Endothelial cell of umbilical vein (primary cell): ENCODE data around the gene R3HDM1. TPM values are rescaled to one million over a fixed set of nuclear protein-coding genes. Genes with fewer than 3 reads are reported as not detected.

ENCODE experiments used
- BruUV-seq: library from RNA; stranded (reverse); fragments of 400-500 nt; replicated peaks from 2 replicates; lab custom pipeline; 2021; lab: Mats Ljungman, UMichigan
- CTCF ChIA-PET: fragments of 300-600, 350-600 bp; sonication (Branson Sonifier 250); formaldehyde crosslinking; loops from one replicate; lab custom pipeline; 2021; ENCODE audit warnings: antibody characterized with exemption, inconsistent platforms; lab: Charles Lee
- POLR2A ChIA-PET: fragments of 300-600, 350-600 bp; sonication (Branson Sonifier 250); formaldehyde crosslinking; loops from one replicate; lab custom pipeline; 2021; ENCODE audit warnings: antibody characterized with exemption, inconsistent platforms; lab: Charles Lee
- DNase-seq: peaks from one replicate; pipeline ENCODE4 v3.0.0-alpha.2; 2011; ENCODE audit warnings: low read depth, low spot score
- FAIRE-seq: peaks from 2 replicates; lab custom pipeline; 2011; peaks lifted over from hg19 to GRCh38; lab: Jason Lieb, UNC
- H2AFZ ChIP-seq: 2 replicates; pipeline ENCODE4 v1.6.0; 2012; ENCODE audit warnings: low read depth, low read length, control low read depth, inconsistent platforms
- H3K27ac ChIP-seq: 2 replicates; pipeline ENCODE4 v1.5.1; 2011; ENCODE audit warnings: low read depth, mild to moderate bottlenecking, control low read depth, low read length, moderate library complexity; ENCODE audit not compliant: insufficient read depth
- H3K27me3 ChIP-seq, 2 experiments: 2 replicates each; pipeline versions ENCODE4 v1.6.0 to v1.6.1; 2011; ENCODE audit warnings: low read length in 2 of 2, mixed read lengths in 1 of 2; ENCODE audit not compliant: control insufficient read depth in 2 of 2, insufficient read depth in 2 of 2
- H3K36me3 ChIP-seq, 2 experiments: 2 replicates in 1 of 2; 3 replicates in 1 of 2; pipeline ENCODE4 v1.5.1; 2011; ENCODE audit warnings: low read length in 2 of 2, mild to moderate bottlenecking in 1 of 2, moderate library complexity in 1 of 2; ENCODE audit not compliant: control insufficient read depth in 2 of 2, insufficient read depth in 2 of 2; ENCODE audit errors: extremely low read depth in 1 of 2
- H3K4me1 ChIP-seq: 3 replicates; pipeline ENCODE4 v1.5.1; 2011; ENCODE audit warnings: mild to moderate bottlenecking, low read length; ENCODE audit not compliant: control insufficient read depth, insufficient read depth; ENCODE audit errors: extremely low read depth
- H3K4me2 ChIP-seq: 2 replicates; pipeline ENCODE4 v1.6.1; 2011; ENCODE audit warnings: low read length, control low read depth, mixed read lengths; ENCODE audit not compliant: insufficient read depth
- H3K4me3 ChIP-seq, 3 experiments: fragments of 200-600 bp in 1 of 3; sonication (generic), shearing (Covaris generic) in 1 of 3; replicated peaks in 1 of 3; 2 replicates each; pipeline ENCODE4 v1.5.1; 2011 to 2016; ENCODE audit warnings: control low read depth in 3 of 3, low read length in 3 of 3, mild to moderate bottlenecking in 2 of 3, inconsistent platforms in 1 of 3, low read depth in 1 of 3, moderate library complexity in 1 of 3; ENCODE audit not compliant: insufficient read depth in 1 of 3
- H3K79me2 ChIP-seq: 2 replicates; pipeline ENCODE4 v1.6.0; 2012; ENCODE audit warnings: low read length, inconsistent platforms; ENCODE audit not compliant: control insufficient read depth, insufficient read depth
- H3K9ac ChIP-seq: replicated peaks from 2 replicates; pipeline ENCODE3; 2011; ENCODE audit warnings: low read length, control low read depth; ENCODE audit not compliant: insufficient read depth; ENCODE audit errors: extremely low read depth
- H3K9me1 ChIP-seq: replicated peaks from 3 replicates; pipeline ENCODE4 v1.6.0; 2011; ENCODE audit warnings: mild to moderate bottlenecking, low read length; ENCODE audit not compliant: control insufficient read depth, insufficient read depth; ENCODE audit errors: extremely low read depth
- H3K9me3 ChIP-seq: replicated peaks from 2 replicates; pipeline ENCODE4 v1.5.1; 2012; ENCODE audit warnings: low read length, inconsistent platforms; ENCODE audit not compliant: control insufficient read depth, insufficient read depth
- H4K20me1 ChIP-seq: replicated peaks from 2 replicates; pipeline ENCODE3; 2011; ENCODE audit warnings: mild to moderate bottlenecking, low read length; ENCODE audit not compliant: control insufficient read depth, insufficient read depth; ENCODE audit errors: extremely low read depth
- CTCF ChIP-seq, 2 donors: IDR thresholded peaks; 1 replicate in 1 of 2; 2 replicates in 1 of 2; pipeline ENCODE4 v1.5.1; 2011; ENCODE audit warnings: low read length in 2 of 2, mild to moderate bottlenecking in 2 of 2, moderate library complexity in 2 of 2, control low read depth in 1 of 2, inconsistent platforms in 1 of 2, low read depth in 1 of 2; ENCODE audit not compliant: insufficient read depth in 1 of 2; ENCODE audit errors: extremely low read depth in 1 of 2
- EZH2 ChIP-seq: IDR thresholded peaks from 2 replicates; pipeline ENCODE4 v1.6.1; 2012; ENCODE audit warnings: borderline replicate concordance, low read depth, mild to moderate bottlenecking, moderate library complexity, low read length, inconsistent platforms; ENCODE audit not compliant: severe bottlenecking
- FOS ChIP-seq: IDR thresholded peaks from 2 replicates; pipeline ENCODE4 v1.6.1; 2011; ENCODE audit warnings: mild to moderate bottlenecking, low read length, moderate library complexity, borderline replicate concordance; ENCODE audit not compliant: insufficient read depth
- GATA2 ChIP-seq: IDR thresholded peaks from 2 replicates; pipeline ENCODE4 v1.7.0; 2011; ENCODE audit warnings: low read depth, mild to moderate bottlenecking, moderate library complexity, mixed read lengths, low read length; ENCODE audit not compliant: insufficient read length, insufficient read depth
- JUN ChIP-seq: IDR thresholded peaks from 2 replicates; pipeline ENCODE4 v1.6.1; 2011; ENCODE audit warnings: borderline replicate concordance, low read depth; ENCODE audit not compliant: insufficient read length, insufficient read depth
- MAX ChIP-seq: IDR thresholded peaks from 2 replicates; pipeline ENCODE4 v1.6.1; 2011; ENCODE audit not compliant: insufficient read depth, insufficient read length
- MYC ChIP-seq: IDR thresholded peaks from one replicate; pipeline ENCODE4 v1.6.1; 2011; ENCODE audit warnings: mild to moderate bottlenecking, low read depth, low read length
- POLR2A ChIP-seq: IDR thresholded peaks from 2 replicates; pipeline ENCODE4 v1.6.1; 2012; ENCODE audit warnings: low read depth, mild to moderate bottlenecking, control low read depth, low read length
- POLR2AphosphoS5 ChIP-seq: IDR thresholded peaks from 2 replicates; pipeline ENCODE4 v1.6.1; 2012; ENCODE audit warnings: low read depth, mild to moderate bottlenecking, control low read depth, low read length, moderate library complexity; ENCODE audit not compliant: insufficient read depth
- dilution Hi-C: fragments of 300-500 bp; cut with MboI; formaldehyde crosslinking; loops from one replicate; pipeline ENCODE4 v1.15.0; 2019; ENCODE audit warnings: low sequenced_read_pairs; ENCODE audit not compliant: extremely low pct_ligation_motif_present
- intact Hi-C: fragments of 100-400 bp; cut with micrococcal nuclease; formaldehyde crosslinking; loops from one replicate; pipeline ENCODE4 v1.10.0; 2022
- polyA plus RNA-seq, 4 experiments: library from polyadenylated mRNA; depleted of rRNA in 3 of 4; stranded (reverse) in 3 of 4; unstranded in 1 of 4; fragments of >200 nt; gene quantifications; 2 replicates each; pipeline versions ENCODE4 v1.2.1 to v1.2.3, GENCODE V29; 2011 to 2012; ENCODE audit warnings: missing spikeins in 1 of 4
- total RNA-seq: library from RNA; stranded (reverse); gene quantifications from 2 replicates; pipeline ENCODE4 v1.2.3, GENCODE V29; 2021

Gene R3HDM1
- total and polyA plus RNA-seq, 2 donors (not counting 3 experiments of a cell fraction or from before 2014, with no cell fraction given): 36.6 to 61.8 TPM

GRCh38 chr2:135733045-135733444 is 201.8 kb downstream of the R3HDM1 start:
- no peak overlapping the region for H2AFZ ChIP-seq
- DNase-seq (no peak), FAIRE-seq (no peak)
- dilution Hi-C loops (no loop called here), intact Hi-C loops (no loop called here)
- H3K4me3 ChIP-seq: no peak overlapping the region
- ChIA-PET POLR2A (no interaction called here), CTCF (no interaction called here)
- H3K36me3 ChIP-seq: no peaks in the 10 kb centered on the region
- no peak for TF ChIP-seq FOS
- TF ChIP-seq EZH2: no peak
- no peak for TF ChIP-seq POLR2AphosphoS5
- TF ChIP-seq GATA2: no peak
- no peak for TF ChIP-seq POLR2A
- TF ChIP-seq MAX: no peak
- no peak for TF ChIP-seq CTCF (IDR thresholded peaks at IDR 0.05; ENCODE audit: extremely low read depth in 1 of 2, insufficient read depth in 1 of 2, low read depth in 1 of 2, low read length in 2 of 2)
- no peak for TF ChIP-seq MYC
- no peak for TF ChIP-seq JUN
- H3K27me3 ChIP-seq: no peaks in the 10 kb centered on the region
- no peaks in the 10 kb centered on the region for H3K4me1 ChIP-seq
- H4K20me1 ChIP-seq: no peaks in the 10 kb centered on the region
- no TSS peak for BruUV-seq
- no peak overlapping the region for H3K4me2 ChIP-seq
- H3K79me2 ChIP-seq: no peaks in the 10 kb centered on the region
- no peak overlapping the region for H3K27ac ChIP-seq
- H3K9ac ChIP-seq: no peak overlapping the region
- H3K9me1 ChIP-seq: no peaks in the 10 kb centered on the region
- no peaks in the 10 kb centered on the region for H3K9me3 ChIP-seq
